HEK293T (cell line): ENCODE data around the gene NHS.

ENCODE experiments used
- ARNT ChIP-seq: fragments of 450-650 bp; IDR thresholded peaks from 2 replicates; pipeline ENCODE4 v1.6.1; 2017; ENCODE audit warnings: mild to moderate bottlenecking
- CTBP1 ChIP-seq: fragments of 450-650 bp; IDR thresholded peaks from 2 replicates; pipeline ENCODE4 v1.6.1; 2016; ENCODE audit warnings: borderline replicate concordance
- FOXM1 ChIP-seq: fragments of 450-650 bp; IDR thresholded peaks from 2 replicates; pipeline ENCODE4 v1.6.1; 2017; ENCODE audit warnings: mild to moderate bottlenecking, borderline replicate concordance
- LEF1 ChIP-seq: fragments of 450-650 bp; IDR thresholded peaks from 2 replicates; pipeline ENCODE4 v1.6.1; 2017; ENCODE audit warnings: mild to moderate bottlenecking, borderline replicate concordance
- NFRKB ChIP-seq: fragments of 450-650 bp; IDR thresholded peaks from 2 replicates; pipeline ENCODE4 v1.6.1; 2016; ENCODE audit warnings: mild to moderate bottlenecking, moderate library complexity
- PKNOX1 ChIP-seq: fragments of 450-650 bp; IDR thresholded peaks from 2 replicates; pipeline ENCODE4 v1.6.1; 2016
- SP1 ChIP-seq: fragments of 450-650 bp; IDR thresholded peaks from 2 replicates; pipeline ENCODE4 v1.6.1; 2017
- TARDBP ChIP-seq: fragments of 450-650 bp; IDR thresholded peaks from 2 replicates; pipeline ENCODE4 v1.6.1; 2016
- ZNF384 ChIP-seq: fragments of 450-650 bp; IDR thresholded peaks from 2 replicates; pipeline ENCODE4 v1.6.1; 2016

GRCh38 chrX:17744896-17745523 is 370.0 kb downstream of the NHS start:
- TF ChIP-seq SP1 (no peak), ARNT (no peak), PKNOX1 (no peak), FOXM1 (no peak), TARDBP (no peak), NFRKB (no peak), CTBP1 (no peak), ZNF384 (no peak), LEF1 (no peak)
